Measurements from ENCODE around the gene MVB12B.

GRCh38 chr9:126549246-126550006 is 222.8 kb downstream of the MVB12B start:
- TF ChIP-seq RELA (CRISPR knock-in tag; IDR thresholded peaks at IDR 0.05; ENCODE audit: borderline replicate concordance): no peak
- TF ChIP-seq CTCF (IDR thresholded peaks at IDR 0.05): no peak
- no peak for TF ChIP-seq TEAD4 (CRISPR knock-in tag; IDR thresholded peaks at IDR 0.05)
- TF ChIP-seq IRF2 (CRISPR knock-in tag; IDR thresholded peaks at IDR 0.05; ENCODE audit: borderline replicate concordance, low read depth): no peak
- TF ChIP-seq, protein P1, sequence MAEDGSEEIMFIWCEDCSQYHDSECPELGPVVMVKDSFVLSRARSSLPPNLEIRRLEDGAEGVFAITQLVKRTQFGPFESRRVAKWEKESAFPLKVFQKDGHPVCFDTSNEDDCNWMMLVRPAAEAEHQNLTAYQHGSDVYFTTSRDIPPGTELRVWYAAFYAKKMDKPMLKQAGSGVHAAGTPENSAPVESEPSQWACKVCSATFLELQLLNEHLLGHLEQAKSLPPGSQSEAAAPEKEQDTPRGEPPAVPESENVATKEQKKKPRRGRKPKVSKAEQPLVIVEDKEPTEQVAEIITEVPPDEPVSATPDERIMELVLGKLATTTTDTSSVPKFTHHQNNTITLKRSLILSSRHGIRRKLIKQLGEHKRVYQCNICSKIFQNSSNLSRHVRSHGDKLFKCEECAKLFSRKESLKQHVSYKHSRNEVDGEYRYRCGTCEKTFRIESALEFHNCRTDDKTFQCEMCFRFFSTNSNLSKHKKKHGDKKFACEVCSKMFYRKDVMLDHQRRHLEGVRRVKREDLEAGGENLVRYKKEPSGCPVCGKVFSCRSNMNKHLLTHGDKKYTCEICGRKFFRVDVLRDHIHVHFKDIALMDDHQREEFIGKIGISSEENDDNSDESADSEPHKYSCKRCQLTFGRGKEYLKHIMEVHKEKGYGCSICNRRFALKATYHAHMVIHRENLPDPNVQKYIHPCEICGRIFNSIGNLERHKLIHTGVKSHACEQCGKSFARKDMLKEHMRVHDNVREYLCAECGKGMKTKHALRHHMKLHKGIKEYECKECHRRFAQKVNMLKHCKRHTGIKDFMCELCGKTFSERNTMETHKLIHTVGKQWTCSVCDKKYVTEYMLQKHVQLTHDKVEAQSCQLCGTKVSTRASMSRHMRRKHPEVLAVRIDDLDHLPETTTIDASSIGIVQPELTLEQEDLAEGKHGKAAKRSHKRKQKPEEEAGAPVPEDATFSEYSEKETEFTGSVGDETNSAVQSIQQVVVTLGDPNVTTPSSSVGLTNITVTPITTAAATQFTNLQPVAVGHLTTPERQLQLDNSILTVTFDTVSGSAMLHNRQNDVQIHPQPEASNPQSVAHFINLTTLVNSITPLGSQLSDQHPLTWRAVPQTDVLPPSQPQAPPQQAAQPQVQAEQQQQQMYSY (CRISPR knock-in tag; IDR thresholded peaks at IDR 0.05): no peak
- TF ChIP-seq USF2 (CRISPR knock-in tag; IDR thresholded peaks at IDR 0.05): no peak
- no peak for TF ChIP-seq ATF3 (CRISPR knock-in tag; conservative IDR thresholded peaks at IDR 0.05)
- TF ChIP-seq ZNF317 (CRISPR knock-in tag; IDR thresholded peaks at IDR 0.05; ENCODE audit: borderline replicate concordance, low read depth): no peak
- no peak for TF ChIP-seq ZNF121 (CRISPR knock-in tag; IDR thresholded peaks at IDR 0.05)
- no peak for TF ChIP-seq NR2C2 (CRISPR knock-in tag; IDR thresholded peaks at IDR 0.05)
- TF ChIP-seq, protein P2, sequence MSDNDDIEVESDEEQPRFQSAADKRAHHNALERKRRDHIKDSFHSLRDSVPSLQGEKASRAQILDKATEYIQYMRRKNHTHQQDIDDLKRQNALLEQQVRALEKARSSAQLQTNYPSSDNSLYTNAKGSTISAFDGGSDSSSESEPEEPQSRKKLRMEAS (CRISPR knock-in tag; IDR thresholded peaks at IDR 0.05): no peak
- no peak for TF ChIP-seq FOXJ3 (CRISPR knock-in tag; IDR thresholded peaks at IDR 0.05; ENCODE audit: borderline replicate concordance)
- no peak for TF ChIP-seq ZNF138 (CRISPR knock-in tag; conservative IDR thresholded peaks at IDR 0.05)

Measured in WTC11 (cell line).